ENCODE results near the gene DNAJC16.

- TF ChIP-seq CTCF (IDR thresholded peaks at IDR 0.05; ENCODE audit: low read depth, low read length) = no peak
- TF ChIP-seq POLR2A (IDR thresholded peaks at IDR 0.05; ENCODE audit: extremely low read depth, insufficient read length) = no peak
- TF ChIP-seq MYC (IDR thresholded peaks at IDR 0.05; ENCODE audit: low read depth, low read length) = no peak
- TF ChIP-seq MAX (IDR thresholded peaks at IDR 0.05; ENCODE audit: low read depth, low read length) = no peak
Measured at GRCh38 chr1:15483971-15484370, 42.7 kb upstream of the DNAJC16 start.

Measured in NB4 (cell line).